ENCODE data around the gene YY2. TPM values are rescaled to one million over a fixed set of nuclear protein-coding genes. Genes with fewer than 3 reads are reported as not detected.

YY2 gene
- total and polyA plus RNA-seq, 8 donors = 0.25 to 5.7 (median 0.55) TPM; not detected in 3

GRCh38 chrX:21838937-21839333 is 16.9 kb upstream of the YY2 start:
- intact Hi-C loops (cut with DNase I; ENCODE audit: low total_unique reads) = no loop called here
- peaks cover 0 to 7% (median 0%) of the 10 kb centered on the region in 4 donors for H3K9me3 ChIP-seq
- no peak for TF ChIP-seq POLR2A (IDR thresholded peaks at IDR 0.05)
- TF ChIP-seq CTCF (IDR thresholded peaks at IDR 0.05) = no peak
- no peak for TF ChIP-seq POLR2AphosphoS5 (IDR thresholded peaks at IDR 0.05)
- peaks cover 0 to 10% (median 4%) of the 10 kb centered on the region in 4 donors for H3K4me1 ChIP-seq
- H3K36me3 ChIP-seq = no peaks in the 10 kb centered on the region
- DNase-seq = peak in 1 of 2 donors; percentile 60
- 2 to 41% (median 9%) methylated on average over 4 of the region's 4 CpGs for WGBS, 5 donors
- peak overlapping the region in 4 of 5 donors; percentile 83 to 89 (median 86) for H3K27ac ChIP-seq
- peak overlapping the region; percentile 57 to 69 (median 65) for H3K4me3 ChIP-seq
- H3K27me3 ChIP-seq = no peaks in the 10 kb centered on the region

GRCh38 chrX:21839334-21840192 is 16.2 kb upstream of the YY2 start, which contains the start of gene MBTPS2:
Gene MBTPS2, plus strand, starts transcription at chrX:21839617. Its CDS starts 118 bp downstream, at chrX:21839735.
- Histone ChIP-seq H3K27ac (peak within 1 kb of the TSS; percentile 80 to 89 (median 85)), H3K36me3 (no peaks in the 10 kb centered on the region), H3K4me1 (peaks cover 0 to 10% (median 4%) of the 10 kb centered on the region in 4 donors), H3K9me3 (peaks cover 0 to 7% (median 0%) of the 10 kb centered on the region in 4 donors), H3K27me3 (no peaks in the 10 kb centered on the region), H3K4me3 (peak within 1 kb of the TSS; percentile 57 to 69 (median 65))
- TF ChIP-seq POLR2AphosphoS5 (IDR thresholded peaks at IDR 0.05) (peak; percentile 31 to 86 (median 81)), POLR2A (IDR thresholded peaks at IDR 0.05) (no peak)
- intact Hi-C loops (cut with DNase I; ENCODE audit: low total_unique reads) = no loop called here
- 1 to 33% (median 4%) methylated on average over 20 to 61 of the region's 61 CpGs for WGBS, 5 donors
- DNase-seq = peak; percentile 84 to 94

- DNase-seq = no peak
- 2 to 42% (median 7%) methylated on average over 6 of the region's 6 CpGs for WGBS, 5 donors
- Histone ChIP-seq H3K9me3 (peaks cover 0 to 7% (median 0%) of the 10 kb centered on the region in 4 donors), H3K4me1 (peaks cover 0 to 10% (median 4%) of the 10 kb centered on the region in 4 donors), H3K27me3 (no peaks in the 10 kb centered on the region), H3K4me3 (peak overlapping the region; percentile 57 to 69 (median 65)), H3K36me3 (peaks cover 0 to 5% (median 2%) of the 10 kb centered on the region in 4 donors), H3K27ac (peak overlapping the region in 4 of 5 donors; percentile 83 to 89 (median 86))
- TF ChIP-seq CTCF (IDR thresholded peaks at IDR 0.05) (no peak), POLR2A (IDR thresholded peaks at IDR 0.05) (no peak), POLR2AphosphoS5 (IDR thresholded peaks at IDR 0.05) (no peak)
- intact Hi-C loops (cut with DNase I; ENCODE audit: low total_unique reads) = no loop called here
Measured at GRCh38 chrX:21840193-21840545, 15.6 kb upstream of the YY2 start.

- intact Hi-C loops (cut with DNase I; ENCODE audit: low total_unique reads) = no loop called here
- no peak for TF ChIP-seq POLR2A (IDR thresholded peaks at IDR 0.05)
- no peak for TF ChIP-seq EP300 (IDR thresholded peaks at IDR 0.05)
- TF ChIP-seq POLR2AphosphoS5 (IDR thresholded peaks at IDR 0.05) = no peak
- TF ChIP-seq CTCF (IDR thresholded peaks at IDR 0.05) = no peak
- no peak for DNase-seq
- H3K9me3 ChIP-seq = peaks cover 0 to 7% (median 0%) of the 10 kb centered on the region in 4 donors
- WGBS, 5 donors = 30 to 56% (median 38%) methylated on average over 5 of the region's 5 CpGs
- no peak overlapping the region for H3K27ac ChIP-seq
- H3K36me3 ChIP-seq = peaks cover 0 to 33% (median 17%) of the 10 kb centered on the region in 4 donors
- H3K4me3 ChIP-seq = no peak overlapping the region
- peaks cover 0 to 10% (median 4%) of the 10 kb centered on the region in 4 donors for H3K4me1 ChIP-seq
- H3K27me3 ChIP-seq = peaks cover 0 to 3% (median 0%) of the 10 kb centered on the region in 3 donors
Measured at GRCh38 chrX:21843179-21843578, 12.6 kb upstream of the YY2 start.

Data from stomach (tissue), 9 donors.